Lung microvascular endothelial cell (primary cell): ENCODE data around the gene ENTPD7. TPM values are rescaled to one million over a fixed set of nuclear protein-coding genes. Genes with fewer than 3 reads are reported as not detected.
A peak's percentile ranks its signal among the peaks of the same experiment; 100 is the strongest.
"Not testable (repeated sequence)": the region's sequence is repeated elsewhere in the genome, so short reads cannot be mapped to it uniquely, and the experiment has no call there.

ENCODE experiments used
- DNase-seq, 2 donors: peaks; one replicate each; pipeline versions ENCODE4 v3.0.0 to v3.0.0-alpha.2; 2010; ENCODE audit warnings: low read depth in 2 of 2
- total RNA-seq: library from RNA; depleted of rRNA; stranded (reverse); fragments of >200 nt; gene quantifications from 2 replicates; pipeline ENCODE4 v1.2.1, GENCODE V29; 2014

ENTPD7 gene
- 14.4 and 16.1 TPM in 2 replicates for total RNA-seq

DNA sequence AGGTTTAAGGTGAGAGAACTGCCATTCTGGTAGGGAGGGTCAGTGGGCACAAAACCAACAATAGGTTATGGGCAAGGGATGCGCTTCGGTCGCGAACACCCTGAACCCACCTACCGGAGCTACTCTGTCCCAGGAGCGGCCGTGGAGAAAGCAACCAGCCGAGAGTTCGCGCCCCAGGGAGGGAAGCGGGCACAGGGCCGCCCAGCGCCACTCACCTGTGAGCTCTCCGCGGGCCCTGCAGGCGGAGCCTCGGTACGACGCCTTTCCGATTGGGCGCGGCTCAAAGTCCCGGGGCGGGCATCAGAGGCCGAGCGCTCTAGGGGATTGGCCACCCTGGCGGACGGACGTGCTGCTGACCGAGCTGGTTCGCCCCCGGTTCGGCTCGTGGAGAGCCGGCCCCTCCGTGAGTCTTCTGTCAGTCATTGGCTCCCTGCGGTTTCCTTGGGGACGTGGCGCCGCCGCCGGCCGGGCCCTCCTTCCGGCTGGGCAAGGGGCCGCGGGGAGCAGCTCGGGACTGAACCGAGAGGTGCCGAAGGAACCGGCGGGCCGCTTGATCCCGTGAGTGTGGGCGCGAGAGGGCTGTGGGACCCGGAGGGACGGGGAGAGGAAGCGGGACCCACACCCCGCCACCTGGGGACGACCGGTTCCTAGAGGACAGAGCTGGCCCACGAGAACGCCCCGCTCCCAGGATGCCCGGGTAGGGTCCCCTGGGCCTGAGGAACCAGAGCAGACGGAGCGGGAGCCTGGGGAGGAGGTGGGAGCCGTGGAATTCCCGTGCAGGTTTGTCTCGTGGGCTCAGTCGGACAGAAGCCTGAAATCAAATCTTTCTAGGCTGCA is at the start of gene ENTPD7:
TSS of gene ENTPD7 (plus strand) at position 479 of the 837 bp plus-strand sequence. CDS start 448 bp downstream, outside the sequence.
- DNase-seq: peak; percentile 96 to 97

DNA sequence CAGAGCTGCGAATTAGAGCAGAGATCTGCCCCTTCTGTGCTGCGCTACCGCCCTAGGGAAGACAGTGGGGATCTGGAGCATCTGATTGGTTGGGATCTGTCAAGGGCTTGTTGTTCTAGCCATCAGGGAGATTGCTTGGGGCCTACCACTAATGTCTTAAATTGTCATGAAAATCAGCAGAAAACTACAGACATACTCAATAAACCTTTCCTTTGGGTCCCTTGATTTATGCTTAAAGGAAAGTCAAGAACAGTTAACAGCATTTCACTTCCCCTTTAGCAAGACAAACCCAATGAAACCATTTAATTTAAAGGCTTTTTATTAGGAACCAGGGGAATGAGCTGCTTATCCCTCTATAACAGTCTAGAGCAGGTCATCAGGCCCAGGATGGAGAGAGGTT is 49.1 kb upstream of the ENTPD7 start:
- no peak for DNase-seq

DNA sequence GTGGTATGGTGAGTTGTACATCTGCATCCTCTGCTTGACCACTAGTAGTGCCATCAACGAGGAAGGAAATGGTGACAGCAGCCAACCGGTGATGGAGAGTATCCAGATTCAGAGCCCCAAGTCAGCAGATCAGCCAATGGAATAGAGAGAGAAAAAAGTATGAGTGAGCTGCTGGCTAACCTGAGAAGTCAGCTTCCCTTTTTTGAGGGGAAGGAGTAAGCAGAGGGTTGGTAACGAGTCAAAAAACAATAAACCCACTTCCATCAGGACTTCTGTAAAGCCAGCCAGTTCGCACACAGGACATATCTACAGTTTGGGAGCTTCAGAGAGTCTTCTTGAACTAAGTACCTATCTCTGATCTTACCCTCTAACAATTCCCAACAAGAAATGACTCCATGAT is 48.0 kb upstream of the ENTPD7 start:
- no peak for DNase-seq

DNA sequence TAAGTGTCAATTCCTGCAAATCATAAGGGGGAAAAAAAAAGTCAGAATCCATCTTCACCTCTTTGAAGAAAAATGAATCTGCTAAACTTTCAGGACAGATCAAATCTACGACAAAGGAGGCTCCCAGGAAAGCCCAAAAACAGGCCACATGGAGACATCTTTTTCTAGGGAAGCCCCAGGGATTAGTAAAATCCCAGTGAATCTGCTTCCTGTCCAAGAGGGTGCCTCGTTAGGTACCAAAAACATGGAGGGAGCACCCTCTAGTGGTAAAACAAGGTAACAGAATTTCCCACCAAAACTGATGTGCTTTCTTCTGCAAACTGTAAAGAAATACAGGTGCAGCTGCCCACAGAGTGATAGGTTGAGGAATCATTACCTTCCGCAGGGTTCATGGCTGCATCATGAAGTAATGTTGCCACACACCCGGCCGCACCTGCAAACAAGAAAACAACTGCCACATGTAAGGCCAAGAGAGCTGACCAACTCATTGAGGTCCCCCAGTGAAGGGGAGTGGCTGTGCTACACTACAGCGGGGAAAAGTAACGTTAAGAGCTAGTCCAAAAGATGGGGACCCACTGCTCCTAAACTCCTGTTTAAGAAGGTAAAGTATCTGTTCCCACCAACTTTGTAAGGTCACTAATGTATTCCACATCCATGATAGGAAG is 47.0 kb upstream of the ENTPD7 start:
- peak; percentile 66 to 74 for DNase-seq

DNA sequence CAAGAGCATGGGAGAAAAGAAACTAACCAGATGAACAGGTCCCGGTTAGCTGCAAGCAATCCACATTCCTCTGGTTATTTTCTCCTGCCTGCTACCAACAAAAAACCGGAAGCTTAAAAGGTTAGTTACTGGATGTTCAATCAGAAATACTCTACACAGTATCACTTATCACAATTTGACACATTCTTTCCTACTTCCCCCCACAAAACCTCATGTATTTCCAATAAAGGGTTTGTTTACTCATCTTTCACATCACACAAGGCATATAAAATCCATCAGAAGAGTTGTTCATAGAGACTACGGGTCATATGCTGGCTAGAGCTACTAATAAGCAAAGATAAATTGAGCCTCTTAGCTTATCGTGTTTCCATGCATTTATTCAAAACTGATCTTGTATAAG is 43.9 kb upstream of the ENTPD7 start:
- no peak for DNase-seq

DNA sequence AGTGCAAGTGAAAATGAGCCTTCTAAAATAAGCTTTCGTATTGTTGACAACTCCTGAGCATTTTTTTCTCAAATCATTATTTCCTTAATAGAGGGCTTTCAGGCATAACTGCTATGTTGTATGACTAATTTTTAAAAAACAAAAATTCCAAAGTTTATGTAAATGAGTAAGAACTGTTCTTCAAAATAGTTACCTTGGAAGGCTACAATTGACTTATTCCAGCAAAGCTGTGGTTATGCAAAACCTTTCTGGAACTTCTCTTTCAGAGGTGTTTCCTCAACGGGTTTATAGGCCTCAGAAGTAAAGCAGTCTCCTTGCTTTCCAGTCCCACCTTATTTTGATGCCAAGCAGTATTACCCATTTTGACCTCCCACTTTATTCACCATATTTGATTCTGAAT is 41.6 kb upstream of the ENTPD7 start:
- no peak for DNase-seq

DNA sequence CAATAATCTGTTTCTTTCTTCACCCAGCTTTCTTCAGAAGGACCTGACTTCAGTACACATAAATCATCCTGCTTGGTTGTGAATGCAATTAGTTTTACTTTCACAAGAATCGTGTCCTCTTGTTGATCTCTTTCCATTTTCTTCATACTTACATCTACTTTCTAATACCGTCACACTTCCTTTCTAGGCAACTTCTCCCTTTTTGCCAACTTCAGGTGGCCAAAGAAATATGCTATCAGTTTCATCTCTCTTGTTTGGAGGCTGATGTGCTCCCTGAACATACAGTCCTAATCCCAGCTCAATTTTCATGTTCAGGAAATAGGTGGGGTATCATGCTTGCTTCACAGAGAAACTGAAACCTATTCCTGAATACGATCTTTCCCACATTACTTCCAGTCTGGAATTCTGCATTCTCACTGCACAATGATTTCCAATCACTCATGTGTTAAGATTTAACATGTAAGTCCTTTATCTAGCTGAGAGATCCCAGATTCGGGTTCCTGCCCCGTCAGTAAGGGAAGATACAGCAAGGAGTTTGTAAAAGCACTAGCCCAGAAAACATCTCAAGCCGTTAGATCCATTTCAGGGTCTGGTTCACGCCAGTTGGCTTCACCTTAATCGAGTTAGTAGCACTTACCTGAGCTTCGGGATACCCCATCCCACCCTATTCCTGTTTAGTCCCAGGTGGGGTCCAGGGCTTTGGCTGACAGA is 40.1 kb upstream of the ENTPD7 start:
- DNase-seq: peak; percentile 57 to 58

GRCh38 chr10:99619851-99620710 is 39.2 kb upstream of the ENTPD7 start, which contains the start of gene SLC25A28:
Gene SLC25A28 (minus strand): TSS chr10:99620439. CDS start chr10:99620335, 104 bp downstream.
- DNase-seq: peak; percentile 100

- peak; percentile 95 for DNase-seq
These were observed 38.4 kb upstream of the ENTPD7 start for GRCh38 chr10:99620711-99621453.

DNA sequence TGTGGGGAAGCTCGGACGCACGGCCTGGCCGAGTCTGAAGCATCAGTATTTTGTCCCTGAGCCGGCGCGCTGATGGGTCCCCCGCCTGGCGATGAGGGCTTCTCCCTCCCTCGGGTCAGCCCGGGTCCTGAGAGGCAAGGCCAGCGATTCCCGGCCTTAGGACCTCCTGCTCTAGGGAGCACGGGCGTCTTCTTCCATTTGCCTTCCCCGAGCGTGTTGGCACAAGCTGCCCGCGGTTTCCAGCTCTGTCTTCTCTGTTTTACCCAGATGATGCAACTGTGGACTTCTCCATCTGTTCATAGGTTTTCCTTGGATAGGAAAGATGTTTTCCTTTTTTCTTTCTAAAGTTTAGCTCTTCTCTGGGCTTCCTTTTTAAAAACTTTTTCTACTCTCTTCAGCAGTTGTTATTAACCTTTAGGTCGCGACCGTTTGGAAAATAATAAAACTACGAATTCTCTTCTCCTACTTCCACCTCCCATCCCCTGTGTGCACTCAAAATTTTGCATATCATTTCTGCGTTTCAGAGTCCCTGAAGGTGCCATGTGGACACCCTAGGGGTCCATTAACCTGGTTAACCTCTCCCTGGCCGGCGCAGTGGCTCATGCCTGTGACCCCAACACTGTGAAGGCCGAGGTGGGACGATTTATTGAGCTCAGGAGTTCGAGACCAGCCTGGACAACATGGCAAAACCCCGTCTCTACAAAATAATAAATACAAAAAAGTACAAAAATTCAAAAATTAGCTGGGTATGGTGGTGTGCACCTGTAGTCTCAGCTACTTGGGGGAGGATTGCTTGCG is 37.7 kb upstream of the ENTPD7 start:
- no peak for DNase-seq

GRCh38 chr10:99623919-99624318 is 35.4 kb upstream of the ENTPD7 start:
- no peak for DNase-seq

GRCh38 chr10:99625124-99625523 is 34.2 kb upstream of the ENTPD7 start:
- DNase-seq: not testable (repeated sequence)

GRCh38 chr10:99628923-99629624 is 30.2 kb upstream of the ENTPD7 start:
- no peak for DNase-seq

- DNase-seq: no peak
These were observed 29.7 kb upstream of the ENTPD7 start for GRCh38 chr10:99629625-99629978.

- DNase-seq: peak; percentile 62 to 77
These were observed 28.9 kb upstream of the ENTPD7 start for GRCh38 chr10:99630433-99630832.

DNA sequence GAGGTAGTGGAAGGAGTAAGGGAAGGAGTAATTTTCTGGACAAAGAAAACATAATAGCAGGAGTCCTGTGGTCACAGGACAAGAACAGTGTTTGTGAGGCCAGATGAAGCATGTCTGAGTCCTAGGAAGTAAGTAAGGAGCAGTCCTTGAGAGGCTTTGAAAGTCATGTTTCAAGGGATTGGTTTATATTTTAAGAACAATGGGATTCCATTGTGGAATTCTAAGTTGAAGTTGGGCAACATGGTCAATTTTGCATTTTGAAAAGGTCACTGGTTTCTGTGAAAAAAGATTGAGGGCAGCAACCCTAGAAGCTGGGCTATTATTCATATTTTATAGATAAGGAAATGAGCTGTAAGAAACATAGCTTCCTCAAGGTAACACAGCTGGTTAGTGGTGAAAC is 28.3 kb upstream of the ENTPD7 start:
- DNase-seq: no peak

GRCh38 chr10:99631496-99631895 is 27.8 kb upstream of the ENTPD7 start:
- no peak for DNase-seq

- DNase-seq: no peak
These were observed 25.5 kb upstream of the ENTPD7 start for GRCh38 chr10:99633832-99634231.

GRCh38 chr10:99647601-99648151 is 11.6 kb upstream of the ENTPD7 start:
- DNase-seq: no peak
